Panc1 (cell line): Measurements from ENCODE around the gene SMAD7. TPM values are rescaled to one million over a fixed set of nuclear protein-coding genes. Genes with fewer than 3 reads are reported as not detected.

Experiments used
- ATAC-seq: fragments of 200-7000 bp; cut with Tn5 transposase; 2 replicates; pipeline ENCODE4 v1.9.1; 2020; ENCODE audit warnings: mild to moderate bottlenecking, moderate library complexity
- BruUV-seq: library from RNA; stranded (reverse); fragments of 400-500 nt; replicated peaks from 2 replicates; lab custom pipeline; 2021; lab: Mats Ljungman, UMichigan
- CTCF ChIA-PET: fragments of 300-600 bp; sonication (Branson Sonifier 250); formaldehyde crosslinking; loops from one replicate; lab custom pipeline; 2022; ENCODE audit warnings: antibody characterized with exemption; lab: Charles Lee
- POLR2A ChIA-PET: fragments of 300-600 bp; sonication (Branson Sonifier 250); formaldehyde crosslinking; loops from one replicate; lab custom pipeline; 2022; ENCODE audit warnings: antibody characterized with exemption; lab: Charles Lee
- DNase-seq: peaks from one replicate; pipeline ENCODE4 v3.0.0-alpha.2; 2010; ENCODE audit warnings: low read depth, low spot score
- H3K27ac ChIP-seq: 2 replicates; pipeline ENCODE4 v1.5.1; 2011; ENCODE audit warnings: mild to moderate bottlenecking, low read length, inconsistent platforms
- H3K27me3 ChIP-seq: fragments of 200-500 bp; sonication (Bioruptor generic); 2 replicates; pipeline ENCODE4 v1.6.0; 2014; ENCODE audit warnings: low read length, inconsistent platforms; ENCODE audit not compliant: control insufficient read depth, insufficient read depth
- H3K36me3 ChIP-seq: fragments of 200-500 bp; sonication (Bioruptor generic); 2 replicates; pipeline ENCODE4 v1.5.1; 2014; ENCODE audit warnings: inconsistent platforms, mild to moderate bottlenecking, low read length, moderate library complexity; ENCODE audit not compliant: control insufficient read depth, insufficient read depth
- H3K4me1 ChIP-seq: 2 replicates; pipeline ENCODE4 v1.5.1; 2011; ENCODE audit warnings: inconsistent platforms, mild to moderate bottlenecking, low read length, moderate library complexity; ENCODE audit not compliant: control insufficient read depth, insufficient read depth
- H3K4me3 ChIP-seq, 2 experiments: 2 replicates each; pipeline ENCODE4 v1.5.1; 2011 to 2012; ENCODE audit warnings: low read depth in 2 of 2, low read length in 2 of 2, mild to moderate bottlenecking in 2 of 2, inconsistent platforms in 1 of 2, moderate library complexity in 1 of 2
- H3K9me3 ChIP-seq: fragments of 200-500 bp; sonication (Bioruptor generic); 2 replicates; pipeline ENCODE4 v1.5.1; 2014; ENCODE audit warnings: low read depth, mild to moderate bottlenecking, inconsistent platforms, low read length, moderate library complexity; ENCODE audit not compliant: control insufficient read depth, insufficient read depth
- POLR2AphosphoS5 ChIP-seq: IDR thresholded peaks from 2 replicates; pipeline ENCODE4 v1.6.1; 2012; ENCODE audit warnings: mild to moderate bottlenecking, low read depth, low read length, moderate library complexity
- SIN3A ChIP-seq: IDR thresholded peaks from 2 replicates; pipeline ENCODE4 v1.6.1; 2012; ENCODE audit warnings: low read depth, mild to moderate bottlenecking, low read length, moderate library complexity, borderline replicate concordance; ENCODE audit not compliant: insufficient read depth
- TCF7L2 ChIP-seq: IDR thresholded peaks from 2 replicates; pipeline ENCODE4 v1.6.1; 2011; ENCODE audit warnings: mild to moderate bottlenecking, low read depth, low read length, inconsistent platforms
- in situ Hi-C: cut with HindIII; loops from 2 replicates; pipeline ENCODE4 v1.10.0; 2016; ENCODE audit warnings: low sequenced_read_pairs, low pct_unique_long_range_greater_than_20kb
- intact Hi-C: fragments of 100-400 bp; cut with micrococcal nuclease; formaldehyde crosslinking; loops from one replicate; pipeline ENCODE4 v1.10.0; 2022; ENCODE audit not compliant: unreplicated experiment
- total RNA-seq: library from RNA; stranded (reverse); gene quantifications from one replicate; pipeline ENCODE4 v1.2.1, GENCODE V29; 2021; ENCODE audit not compliant: unreplicated experiment
- TF ChIP-seq, protein P1 (sequence below), 2 experiments: IDR thresholded peaks; 2 replicates each; pipeline ENCODE4 v1.6.1; 2011 to 2012; ENCODE audit warnings: low read depth in 2 of 2, control low read depth in 1 of 2, low read length in 1 of 2, mild to moderate bottlenecking in 1 of 2, moderate library complexity in 1 of 2; ENCODE audit not compliant: insufficient read depth in 1 of 2
- TF ChIP-seq, protein P2 (sequence below): fragments of 450-650 bp; IDR thresholded peaks from 2 replicates; pipeline ENCODE4 v1.5.1; 2017; ENCODE audit warnings: mild to moderate bottlenecking

SMAD7 gene
- total RNA-seq, 1 experiment from 2014 or later, result 21.3 TPM

DNA sequence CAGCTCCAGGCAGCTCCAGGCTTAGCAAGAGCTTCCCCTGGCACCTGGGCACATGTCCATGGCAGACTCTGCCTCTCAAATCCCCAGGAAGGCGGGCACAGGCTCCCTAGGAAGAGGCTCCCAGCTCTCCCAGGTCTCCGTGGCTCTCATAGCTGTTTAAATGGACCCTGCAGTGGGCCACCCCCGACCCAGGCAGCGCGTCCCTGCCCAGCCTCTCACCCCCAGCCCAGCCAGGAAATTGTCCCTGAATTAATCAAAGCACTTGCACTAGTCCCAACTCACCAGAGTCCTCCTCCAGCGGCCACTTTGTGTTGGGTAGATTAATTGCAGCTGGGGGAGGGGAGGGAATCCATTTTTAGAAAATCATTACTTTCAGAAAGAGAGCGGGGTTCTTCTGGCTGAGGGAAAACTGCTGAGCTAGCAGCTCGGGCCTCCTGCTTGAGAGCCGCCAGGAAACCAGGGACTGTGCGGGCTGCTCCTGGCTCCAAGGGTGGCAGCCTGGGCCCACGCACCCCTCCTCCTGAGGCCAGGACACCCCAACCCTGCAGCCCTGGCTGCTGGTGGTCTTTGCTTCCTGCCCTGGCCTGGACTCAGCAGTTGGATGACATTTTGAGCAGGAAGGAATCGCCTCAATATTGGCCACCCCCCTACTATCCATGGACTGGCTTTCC, 36.0 kb downstream of the SMAD7 start:
- Histone ChIP-seq H3K9me3 (no peaks in the 10 kb centered on the region), H3K4me1 (peaks cover 11% of the 10 kb centered on the region), H3K36me3 (no peaks in the 10 kb centered on the region; the same call in 1 of the 2 replicates), H3K27me3 (no peaks in the 10 kb centered on the region), H3K27ac (no peak overlapping the region), H3K4me3 (no peak overlapping the region)
- ChIA-PET CTCF (no interaction called here), POLR2A (interaction anchor here (0.6 kb wide), 1 partner anchor 20 kb away, joined by 5 read pairs; no protein-coding TSS in a partner anchor)
- in situ Hi-C loops (no loop called here), intact Hi-C loops (no loop called here)
- DNase-seq (no peak), ATAC-seq (no peak)
- BruUV-seq, result no TSS peak
- TF ChIP-seq SIN3A (no peak), POLR2AphosphoS5 (no peak)
- TF ChIP-seq, protein P1, sequence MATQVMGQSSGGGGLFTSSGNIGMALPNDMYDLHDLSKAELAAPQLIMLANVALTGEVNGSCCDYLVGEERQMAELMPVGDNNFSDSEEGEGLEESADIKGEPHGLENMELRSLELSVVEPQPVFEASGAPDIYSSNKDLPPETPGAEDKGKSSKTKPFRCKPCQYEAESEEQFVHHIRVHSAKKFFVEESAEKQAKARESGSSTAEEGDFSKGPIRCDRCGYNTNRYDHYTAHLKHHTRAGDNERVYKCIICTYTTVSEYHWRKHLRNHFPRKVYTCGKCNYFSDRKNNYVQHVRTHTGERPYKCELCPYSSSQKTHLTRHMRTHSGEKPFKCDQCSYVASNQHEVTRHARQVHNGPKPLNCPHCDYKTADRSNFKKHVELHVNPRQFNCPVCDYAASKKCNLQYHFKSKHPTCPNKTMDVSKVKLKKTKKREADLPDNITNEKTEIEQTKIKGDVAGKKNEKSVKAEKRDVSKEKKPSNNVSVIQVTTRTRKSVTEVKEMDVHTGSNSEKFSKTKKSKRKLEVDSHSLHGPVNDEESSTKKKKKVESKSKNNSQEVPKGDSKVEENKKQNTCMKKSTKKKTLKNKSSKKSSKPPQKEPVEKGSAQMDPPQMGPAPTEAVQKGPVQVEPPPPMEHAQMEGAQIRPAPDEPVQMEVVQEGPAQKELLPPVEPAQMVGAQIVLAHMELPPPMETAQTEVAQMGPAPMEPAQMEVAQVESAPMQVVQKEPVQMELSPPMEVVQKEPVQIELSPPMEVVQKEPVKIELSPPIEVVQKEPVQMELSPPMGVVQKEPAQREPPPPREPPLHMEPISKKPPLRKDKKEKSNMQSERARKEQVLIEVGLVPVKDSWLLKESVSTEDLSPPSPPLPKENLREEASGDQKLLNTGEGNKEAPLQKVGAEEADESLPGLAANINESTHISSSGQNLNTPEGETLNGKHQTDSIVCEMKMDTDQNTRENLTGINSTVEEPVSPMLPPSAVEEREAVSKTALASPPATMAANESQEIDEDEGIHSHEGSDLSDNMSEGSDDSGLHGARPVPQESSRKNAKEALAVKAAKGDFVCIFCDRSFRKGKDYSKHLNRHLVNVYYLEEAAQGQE (IDR thresholded peaks at IDR 0.05; ENCODE audit: insufficient read depth in 1 of 2, low read depth in 2 of 2, low read length in 1 of 2), result no peak

DNA sequence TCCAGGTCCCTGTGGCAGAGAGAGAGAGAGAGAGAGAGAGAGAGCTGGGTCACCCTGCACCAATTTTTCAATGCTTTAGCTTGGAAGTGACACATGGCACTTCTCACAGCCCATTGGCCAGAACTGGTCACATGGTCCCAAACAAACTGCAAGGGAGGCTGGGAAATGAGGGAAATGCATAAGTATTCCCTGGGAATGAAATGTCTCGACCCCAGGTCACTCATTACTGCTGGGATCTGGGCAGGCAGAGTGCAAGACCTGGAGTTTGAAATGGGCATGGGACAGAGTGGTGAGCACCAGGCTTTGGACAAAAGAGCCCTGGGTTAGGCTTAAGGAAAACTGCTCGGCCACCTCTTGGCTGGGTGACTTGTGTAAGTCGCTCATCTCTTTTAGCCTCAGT, 37.0 kb downstream of the SMAD7 start:
- DNase-seq, result no peak
- Histone ChIP-seq H3K27me3 (no peaks in the 10 kb centered on the region), H3K36me3 (no peaks in the 10 kb centered on the region), H3K27ac (no peak overlapping the region), H3K4me3 (no peak overlapping the region), H3K4me1 (peaks cover 11% of the 10 kb centered on the region), H3K9me3 (no peaks in the 10 kb centered on the region)
- TF ChIP-seq SIN3A (no peak), TCF7L2 (no peak), POLR2AphosphoS5 (no peak)
- TF ChIP-seq, protein P2, sequence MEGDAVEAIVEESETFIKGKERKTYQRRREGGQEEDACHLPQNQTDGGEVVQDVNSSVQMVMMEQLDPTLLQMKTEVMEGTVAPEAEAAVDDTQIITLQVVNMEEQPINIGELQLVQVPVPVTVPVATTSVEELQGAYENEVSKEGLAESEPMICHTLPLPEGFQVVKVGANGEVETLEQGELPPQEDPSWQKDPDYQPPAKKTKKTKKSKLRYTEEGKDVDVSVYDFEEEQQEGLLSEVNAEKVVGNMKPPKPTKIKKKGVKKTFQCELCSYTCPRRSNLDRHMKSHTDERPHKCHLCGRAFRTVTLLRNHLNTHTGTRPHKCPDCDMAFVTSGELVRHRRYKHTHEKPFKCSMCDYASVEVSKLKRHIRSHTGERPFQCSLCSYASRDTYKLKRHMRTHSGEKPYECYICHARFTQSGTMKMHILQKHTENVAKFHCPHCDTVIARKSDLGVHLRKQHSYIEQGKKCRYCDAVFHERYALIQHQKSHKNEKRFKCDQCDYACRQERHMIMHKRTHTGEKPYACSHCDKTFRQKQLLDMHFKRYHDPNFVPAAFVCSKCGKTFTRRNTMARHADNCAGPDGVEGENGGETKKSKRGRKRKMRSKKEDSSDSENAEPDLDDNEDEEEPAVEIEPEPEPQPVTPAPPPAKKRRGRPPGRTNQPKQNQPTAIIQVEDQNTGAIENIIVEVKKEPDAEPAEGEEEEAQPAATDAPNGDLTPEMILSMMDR, result no peak
- TF ChIP-seq, protein P1 (IDR thresholded peaks at IDR 0.05; ENCODE audit: insufficient read depth in 1 of 2, low read depth in 2 of 2, low read length in 1 of 2), result no peak
- ChIA-PET CTCF (no interaction called here), POLR2A (no interaction called here)
- in situ Hi-C loops (no loop called here), intact Hi-C loops (no loop called here)
- no peak for ATAC-seq
- BruUV-seq, result no TSS peak
